Heart right ventricle (tissue), 16 donors: Measurements from ENCODE around the gene BAIAP3. TPM values are rescaled to one million over a fixed set of nuclear protein-coding genes. Genes with fewer than 3 reads are reported as not detected.

Source experiments
- ATAC-seq, 8 donors: fragments of 200-7000 bp; cut with Tn5 transposase; one replicate each; pipeline ENCODE4 v1.9.1; 2020; ENCODE audit warnings: mild to moderate bottlenecking in 8 of 8, moderate library complexity in 8 of 8, moderate number of reproducible peaks in 1 of 8
- DNase-seq, 2 donors: peaks; one replicate each; pipeline ENCODE4 v3.0.0-alpha.2; 2020
- H3K27ac ChIP-seq, 10 donors: fragments of 200-600 bp; sonication (generic) in 2 of 10; one replicate each; pipeline versions ENCODE4 v1.5.0 to v1.8.0; 2020 to 2022; ENCODE audit warnings: mild to moderate bottlenecking in 3 of 10
- H3K27me3 ChIP-seq, 7 donors: fragments of 200-600 bp; one replicate each; pipeline ENCODE4 v1.8.0; 2021 to 2022; ENCODE audit warnings: mild to moderate bottlenecking in 2 of 7
- H3K36me3 ChIP-seq, 9 donors: fragments of 200-600 bp; sonication (generic) in 1 of 9; one replicate each; pipeline versions ENCODE4 v1.5.0 to v1.8.0; 2020 to 2022; ENCODE audit warnings: mild to moderate bottlenecking in 2 of 9
- H3K4me1 ChIP-seq, 9 donors: fragments of 200-600 bp; sonication (generic) in 1 of 9; one replicate each; pipeline versions ENCODE4 v1.5.0 to v1.8.0; 2020 to 2022; ENCODE audit warnings: mild to moderate bottlenecking in 4 of 9
- H3K4me3 ChIP-seq, 10 donors: fragments of 200-600 bp; sonication (generic) in 2 of 10; one replicate each; pipeline versions ENCODE4 v1.5.0 to v1.8.0; 2020 to 2022; ENCODE audit warnings: mild to moderate bottlenecking in 7 of 10, moderate library complexity in 2 of 10
- H3K9me3 ChIP-seq, 11 donors: fragments of 200-600 bp in 10 of 11; sonication (generic) in 2 of 11; one replicate each; pipeline versions ENCODE4 v1.5.0 to v1.8.0; 2013 to 2022; ENCODE audit warnings: mild to moderate bottlenecking in 2 of 11, control low read depth in 1 of 11, moderate library complexity in 1 of 11
- WGBS, 2 donors: extraction: QIAGEN DNeasy Blood & Tissue Kit; methylation state at CpG; one replicate each; pipeline ENCODE4 v1.1.7; 2013; ENCODE audit warnings: inconsistent platforms in 1 of 2; 5-methylcytosine and 5-hydroxymethylcytosine counted together
- intact Hi-C, 10 donors: fragments of 100-400 bp; cut with DNase I; formaldehyde crosslinking; loops; one replicate each; pipeline versions ENCODE4 v1.11.1 to v1.14.2; 2022
- polyA plus RNA-seq, 2 donors: library from polyadenylated mRNA; stranded (reverse); fragments of 200-250 nt; gene quantifications; one replicate each; pipeline ENCODE4 v1.2.3, GENCODE V29; 2013
- total RNA-seq, 10 donors: library from RNA; stranded (reverse); fragmentation: NEBNext Ultra II Directional in 3 of 10; extraction: Animal tissue kit (Norgen Biotek cat#: 25700) in 3 of 10; gene quantifications; one replicate each; pipeline versions ENCODE4 v1.2.1 to v1.2.4, GENCODE V29; 2021 to 2023
- TF ChIP-seq, protein P1 (sequence below), 9 donors: fragments of 200-600 bp; sonication (generic) in 2 of 9; IDR thresholded peaks; one replicate each; pipeline versions ENCODE4 v1.5.0 to v1.8.0; 2021 to 2022; ENCODE audit warnings: antibody characterized with exemption in 9 of 9, mild to moderate bottlenecking in 5 of 9, moderate library complexity in 1 of 9
- donor health status: Arrhythmogenic right ventricular cardiomyopathy.
- donor health status: ischemic (EF 13 %, LVEDD 7.1; RV severe dilation, severe dysfunction).
- donor health status: healthy with polysubstance abuse.
- donor health status: DM: no; HTN: yes; CAD: no.
- donor health status: DM: no; HTN: no; CAD: no.
- donor health status: ischemic (EF 25% LVEDD 6.9; RV normal size, moderate dysfunction).
- donor health status: ischemic (EF 25% LVEDD 5.7; RV mildly dilated, moderate dysfunction).
- donor health status: healthy.
- donor health status: DM: yes; HTN: yes; CAD: no.
- donor health status: Ischemic cardiomyopathy.
- donor health status: ischemic (EF 35%, LVEDD 5.7; RV mildly dilated, moderate dysfunction).
- donor health status: nonischemic (EF 11% LVEDD 7.7; RV severe dilation, severe dysfunction).
- donor health status: DM: yes; HTN: yes; CAD: no.
- donor health status: PGD.
- donor health status: ischemic (EF 29% LVEDD 5.4; RV normal size, mild dysfunction).
- donor health status: nonischemic (EF 23%, LVEDD 6.1; RV moderate dilation, normal function).

Gene BAIAP3
- total and polyA plus RNA-seq, 12 donors = 0.37 to 6.8 (median 2.0) TPM

DNA sequence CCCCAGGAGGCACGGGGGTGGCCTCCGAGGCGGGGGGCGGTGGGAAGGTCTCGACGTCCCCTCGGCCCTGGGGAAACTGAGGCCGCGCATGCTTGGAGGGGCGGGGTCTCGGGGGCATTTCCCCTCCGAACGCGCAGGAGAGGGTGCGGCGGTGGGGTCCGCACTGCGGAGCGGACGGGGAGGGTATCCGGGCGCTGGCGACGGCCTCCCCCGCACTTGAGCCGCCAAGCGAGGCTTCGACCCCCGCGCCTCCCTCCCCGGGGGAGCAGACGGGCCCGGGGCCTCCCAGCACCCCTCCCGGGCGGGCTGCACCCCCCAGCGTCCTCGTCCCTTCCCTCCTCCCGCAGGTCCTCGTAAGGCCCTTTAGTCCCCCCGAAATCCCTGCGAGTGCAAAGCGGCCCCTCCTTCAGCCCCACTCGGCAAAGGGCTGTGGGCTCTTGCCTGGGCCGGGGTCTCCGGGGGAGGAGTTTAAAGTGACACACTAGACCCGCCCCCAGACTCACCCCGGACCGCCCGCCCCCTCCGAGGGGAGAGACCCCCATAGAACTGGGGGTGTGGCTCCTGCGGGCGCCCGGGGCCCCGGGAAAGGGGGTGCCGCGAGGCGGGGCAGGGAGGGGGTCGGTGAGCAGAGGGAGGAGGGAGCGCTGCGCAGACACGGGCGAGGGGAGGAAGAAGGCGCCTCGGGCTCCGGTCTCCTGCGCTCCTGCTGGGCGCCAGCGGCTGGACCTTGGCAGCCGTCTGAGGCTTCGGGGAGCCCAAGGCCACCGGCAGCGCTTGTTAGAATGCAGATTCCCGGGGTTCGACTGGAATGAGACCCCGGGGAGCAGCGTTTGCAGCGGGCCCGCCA, 632 bp downstream of the BAIAP3 start:
- Histone ChIP-seq H3K9me3 (peaks cover 0 to 6% (median 0%) of the 10 kb centered on the region in 11 donors), H3K4me1 (peaks cover 11 to 39% (median 31%) of the 10 kb centered on the region in 9 donors), H3K4me3 (peak overlapping the region; percentile 33 to 64 (median 54)), H3K27ac (peak overlapping the region in 4 of 10 donors; percentile 46 to 89 (median 76)), H3K27me3 (peaks cover 16 to 66% (median 35%) of the 10 kb centered on the region in 7 donors), H3K36me3 (no peaks in the 10 kb centered on the region)
- 2 to 3% methylated on average over 71 to 73 of the region's 78 CpGs for WGBS, 2 donors
- DNase-seq (no peak), ATAC-seq (no peak)
- TF ChIP-seq, protein P1, sequence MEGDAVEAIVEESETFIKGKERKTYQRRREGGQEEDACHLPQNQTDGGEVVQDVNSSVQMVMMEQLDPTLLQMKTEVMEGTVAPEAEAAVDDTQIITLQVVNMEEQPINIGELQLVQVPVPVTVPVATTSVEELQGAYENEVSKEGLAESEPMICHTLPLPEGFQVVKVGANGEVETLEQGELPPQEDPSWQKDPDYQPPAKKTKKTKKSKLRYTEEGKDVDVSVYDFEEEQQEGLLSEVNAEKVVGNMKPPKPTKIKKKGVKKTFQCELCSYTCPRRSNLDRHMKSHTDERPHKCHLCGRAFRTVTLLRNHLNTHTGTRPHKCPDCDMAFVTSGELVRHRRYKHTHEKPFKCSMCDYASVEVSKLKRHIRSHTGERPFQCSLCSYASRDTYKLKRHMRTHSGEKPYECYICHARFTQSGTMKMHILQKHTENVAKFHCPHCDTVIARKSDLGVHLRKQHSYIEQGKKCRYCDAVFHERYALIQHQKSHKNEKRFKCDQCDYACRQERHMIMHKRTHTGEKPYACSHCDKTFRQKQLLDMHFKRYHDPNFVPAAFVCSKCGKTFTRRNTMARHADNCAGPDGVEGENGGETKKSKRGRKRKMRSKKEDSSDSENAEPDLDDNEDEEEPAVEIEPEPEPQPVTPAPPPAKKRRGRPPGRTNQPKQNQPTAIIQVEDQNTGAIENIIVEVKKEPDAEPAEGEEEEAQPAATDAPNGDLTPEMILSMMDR (IDR thresholded peaks at IDR 0.05) = no peak
- intact Hi-C loops = no loop called here

DNA sequence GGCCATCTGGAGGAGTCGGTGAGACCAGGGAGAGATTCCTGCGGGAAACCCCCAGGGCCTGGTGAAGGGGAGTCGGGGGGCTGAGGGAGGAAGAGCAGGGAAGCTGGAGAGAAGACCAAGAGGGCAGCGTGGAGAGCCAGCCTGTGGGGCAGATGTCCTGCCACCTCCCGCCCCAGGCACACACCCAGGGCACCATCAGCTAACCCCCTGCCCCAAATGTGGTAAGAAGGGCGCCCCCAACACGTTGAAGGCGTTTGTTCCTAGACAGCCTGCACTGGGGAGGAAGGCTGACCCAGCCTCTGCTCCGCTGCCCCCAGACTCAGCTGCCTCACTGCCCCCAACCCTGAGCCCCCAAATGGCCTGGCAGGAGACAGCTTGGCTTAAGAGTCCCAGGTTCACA, 1.3 kb downstream of the BAIAP3 start:
- Histone ChIP-seq H3K36me3 (no peaks in the 10 kb centered on the region), H3K27me3 (peaks cover 16 to 66% (median 35%) of the 10 kb centered on the region in 7 donors), H3K9me3 (peaks cover 0 to 6% (median 0%) of the 10 kb centered on the region in 11 donors), H3K27ac (no peak overlapping the region), H3K4me1 (peaks cover 11 to 39% (median 31%) of the 10 kb centered on the region in 9 donors), H3K4me3 (peak overlapping the region in 3 of 10 donors; percentile 42 to 62 (median 52))
- ATAC-seq (no peak), DNase-seq (no peak)
- intact Hi-C loops = no loop called here
- 40 to 43% methylated on average over 9 of the region's 9 CpGs for WGBS, 2 donors
- TF ChIP-seq, protein P1 (IDR thresholded peaks at IDR 0.05) = no peak

DNA sequence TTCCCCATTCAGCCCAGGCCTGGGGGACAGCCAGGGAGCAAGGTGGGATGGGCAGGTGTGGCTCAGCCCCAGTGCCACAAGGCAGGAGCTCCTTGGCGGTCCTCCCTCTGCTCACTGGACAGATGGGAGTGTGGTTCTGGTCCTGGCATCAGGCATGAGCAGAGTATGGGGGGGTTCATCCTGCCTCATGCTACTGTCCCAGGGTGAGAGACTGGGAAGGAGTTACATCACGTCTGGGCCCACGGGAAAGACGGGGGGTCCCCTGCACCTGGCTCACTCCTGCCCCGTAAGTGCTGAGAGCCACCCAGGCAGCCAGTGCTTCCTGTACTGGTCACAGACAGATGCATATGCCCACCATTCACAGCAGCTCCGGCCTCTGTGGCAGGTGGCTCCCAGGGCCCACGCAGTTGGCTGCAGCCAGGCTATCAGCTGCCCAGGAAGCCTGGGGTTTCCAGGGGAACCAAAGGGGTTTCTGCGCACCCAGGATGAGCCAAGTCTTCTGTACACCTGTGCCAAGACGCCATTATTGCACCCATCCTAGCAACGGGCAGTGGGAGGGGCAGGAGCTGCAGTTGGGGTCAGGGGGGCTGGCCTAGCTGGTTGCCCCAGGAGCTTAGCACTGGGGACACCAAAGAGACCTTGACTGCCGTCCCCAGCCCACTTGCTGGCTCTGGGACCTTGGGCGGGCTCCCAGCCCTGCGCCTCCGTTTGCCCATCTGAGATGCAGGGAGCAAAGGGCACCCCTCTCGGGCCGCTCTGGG, 1.9 kb downstream of the BAIAP3 start:
- intact Hi-C loops = no loop called here
- no peak overlapping the region for H3K27ac ChIP-seq

DNA sequence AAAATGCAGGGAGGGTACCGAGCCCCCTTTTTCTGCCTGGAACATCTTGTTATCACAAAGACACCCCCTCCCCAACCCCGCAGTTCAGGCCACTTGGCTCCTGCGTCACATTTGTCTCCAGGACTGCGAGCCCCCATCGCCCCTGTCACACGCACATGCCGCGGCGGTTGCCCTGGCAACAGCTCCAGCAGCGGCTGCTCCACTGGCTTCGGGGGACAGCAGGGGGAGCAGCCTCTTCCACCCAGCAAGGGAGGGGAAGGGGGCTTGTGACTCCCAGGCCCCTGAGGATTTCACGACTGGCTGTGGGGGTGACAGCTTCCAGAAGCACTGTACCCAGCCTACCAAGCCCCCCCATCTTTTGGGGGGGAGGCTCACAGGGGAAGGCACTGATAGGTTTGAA, 2.6 kb downstream of the BAIAP3 start:
- TF ChIP-seq, protein P1 (IDR thresholded peaks at IDR 0.05) = no peak
- ATAC-seq = no peak
- Histone ChIP-seq H3K4me1 (peaks cover 11 to 37% (median 31%) of the 10 kb centered on the region in 9 donors), H3K27ac (no peak overlapping the region), H3K4me3 (no peak overlapping the region), H3K36me3 (no peaks in the 10 kb centered on the region), H3K9me3 (no peaks in the 10 kb centered on the region), H3K27me3 (peaks cover 16 to 56% (median 35%) of the 10 kb centered on the region in 7 donors)
- 17 to 35% methylated on average over 12 of the region's 12 CpGs for WGBS, 2 donors
- no peak for DNase-seq
- intact Hi-C loops = no loop called here

More for the DNA sequence above, 1.9 kb downstream of the BAIAP3 start:
- H3K4me3 ChIP-seq = no peak overlapping the region
- peaks cover 11 to 39% (median 31%) of the 10 kb centered on the region in 9 donors for H3K4me1 ChIP-seq
- no peak for DNase-seq
- TF ChIP-seq, protein P1 (IDR thresholded peaks at IDR 0.05) = no peak
- WGBS, 2 donors = 59 to 65% methylated on average over 16 of the region's 16 CpGs
- no peak for ATAC-seq
- H3K27me3 ChIP-seq = peaks cover 16 to 62% (median 35%) of the 10 kb centered on the region in 7 donors
- H3K36me3 ChIP-seq = no peaks in the 10 kb centered on the region
- peaks cover 0 to 3% (median 0%) of the 10 kb centered on the region in 11 donors for H3K9me3 ChIP-seq
